ENCODE measurements around the gene DECR2.

The DECR2 gene

GRCh38 chr16:400061-400591 lies 1.6 kb upstream of the DECR2 start:
- peak overlapping the region; percentile 88 for H3K9ac ChIP-seq (ENCODE audit: low read length)
- peak overlapping the region; percentile 87 for H3K4me3 ChIP-seq (ENCODE audit: insufficient read depth, low read length, poor library complexity, severe bottlenecking)
- TF ChIP-seq EZH2phosphoT487 (conservative IDR thresholded peaks at IDR 0.05; ENCODE audit: low read length): no peak
- TF ChIP-seq CTCF (IDR thresholded peaks at IDR 0.05; ENCODE audit: insufficient read depth, low read length, poor library complexity, severe bottlenecking): no peak
- no peak overlapping the region for H2AFZ ChIP-seq (ENCODE audit: low read depth, low read length, severe bottlenecking)
- H3K9me2 ChIP-seq (replicated peaks; ENCODE audit: insufficient read depth, low read length): no peaks in the 10 kb centered on the region
- no peaks in the 10 kb centered on the region for H3K79me2 ChIP-seq (ENCODE audit: insufficient read depth, low read length)
- no peaks in the 10 kb centered on the region for H3K9me3 ChIP-seq (ENCODE audit: insufficient read depth, low read length)
- H3K27ac ChIP-seq (ENCODE audit: low read depth, low read length): no peak overlapping the region
- H3K27me3 ChIP-seq (ENCODE audit: low read length): no peaks in the 10 kb centered on the region
- H3F3A ChIP-seq (ENCODE audit: insufficient read depth): peaks cover 13% of the 10 kb centered on the region
- no peaks in the 10 kb centered on the region for H3K36me3 ChIP-seq (ENCODE audit: low read length)
- H4K20me1 ChIP-seq (ENCODE audit: low read depth, low read length): no peaks in the 10 kb centered on the region
- H3K4me2 ChIP-seq (ENCODE audit: low read depth, low read length, poor library complexity, severe bottlenecking): peak overlapping the region; percentile 69

GRCh38 chr16:404971-405486 lies 3.3 kb downstream of the DECR2 start:
- H3K4me3 ChIP-seq (ENCODE audit: insufficient read depth, low read length, poor library complexity, severe bottlenecking): no peak overlapping the region
- no peak overlapping the region for H3K4me2 ChIP-seq (ENCODE audit: low read depth, low read length, poor library complexity, severe bottlenecking)
- no peaks in the 10 kb centered on the region for H4K20me1 ChIP-seq (ENCODE audit: low read depth, low read length)
- no peak overlapping the region for H3K9ac ChIP-seq (ENCODE audit: low read length)
- no peaks in the 10 kb centered on the region for H3K36me3 ChIP-seq (ENCODE audit: low read length)
- TF ChIP-seq CTCF (IDR thresholded peaks at IDR 0.05; ENCODE audit: insufficient read depth, low read length, poor library complexity, severe bottlenecking): no peak
- no peak for TF ChIP-seq EZH2phosphoT487 (conservative IDR thresholded peaks at IDR 0.05; ENCODE audit: low read length)
- peaks cover 5% of the 10 kb centered on the region; the same call in 1 of the 2 replicates for H3F3A ChIP-seq (ENCODE audit: insufficient read depth)
- no peaks in the 10 kb centered on the region for H3K9me3 ChIP-seq (ENCODE audit: insufficient read depth, low read length)
- H3K79me2 ChIP-seq (ENCODE audit: insufficient read depth, low read length): no peaks in the 10 kb centered on the region
- H3K9me2 ChIP-seq (replicated peaks; ENCODE audit: insufficient read depth, low read length): no peaks in the 10 kb centered on the region
- H3K27ac ChIP-seq (ENCODE audit: low read depth, low read length): no peak overlapping the region
- no peaks in the 10 kb centered on the region for H3K27me3 ChIP-seq (ENCODE audit: low read length)
- H2AFZ ChIP-seq (ENCODE audit: low read depth, low read length, severe bottlenecking): no peak overlapping the region

GRCh38 chr16:405548-406506 lies 4.1 kb downstream of the DECR2 start:
- H3K36me3 ChIP-seq (ENCODE audit: low read length): no peaks in the 10 kb centered on the region
- no peak overlapping the region for H3K9ac ChIP-seq (ENCODE audit: low read length)
- no peaks in the 10 kb centered on the region for H3F3A ChIP-seq (ENCODE audit: insufficient read depth)

More at GRCh38 chr16:405548-406506, 4.1 kb downstream of the DECR2 start:
- H3K27me3 ChIP-seq (ENCODE audit: low read length): no peaks in the 10 kb centered on the region
- no peak overlapping the region for H3K4me2 ChIP-seq (ENCODE audit: low read depth, low read length, poor library complexity, severe bottlenecking)
- H3K4me3 ChIP-seq (ENCODE audit: insufficient read depth, low read length, poor library complexity, severe bottlenecking): no peak overlapping the region
- no peaks in the 10 kb centered on the region for H3K9me2 ChIP-seq (replicated peaks; ENCODE audit: insufficient read depth, low read length)
- H4K20me1 ChIP-seq (ENCODE audit: low read depth, low read length): no peaks in the 10 kb centered on the region
- no peak for TF ChIP-seq CTCF (IDR thresholded peaks at IDR 0.05; ENCODE audit: insufficient read depth, low read length, poor library complexity, severe bottlenecking)
- TF ChIP-seq EZH2phosphoT487 (conservative IDR thresholded peaks at IDR 0.05; ENCODE audit: low read length): no peak
- H3K9me3 ChIP-seq (ENCODE audit: insufficient read depth, low read length): no peaks in the 10 kb centered on the region
- no peaks in the 10 kb centered on the region for H3K79me2 ChIP-seq (ENCODE audit: insufficient read depth, low read length)
- H2AFZ ChIP-seq (ENCODE audit: low read depth, low read length, severe bottlenecking): no peak overlapping the region
- no peak overlapping the region for H3K27ac ChIP-seq (ENCODE audit: low read depth, low read length)

Measured in SU-DHL-6 (cell line).